DMS53 treated with DMSO at 0.1 percent for 48 hours (cell line): ENCODE results near the gene FAM236D.
"Not testable (repeated sequence)": the region's sequence is repeated elsewhere in the genome, so short reads cannot be mapped to it uniquely, and the experiment has no call there.

Source experiments
- DNase-seq: peaks from one replicate; lab custom pipeline; 2025; ENCODE audit not compliant: unreplicated experiment; lab: John Stamatoyannopoulos, UW

Gene FAM236D

GRCh38 chrX:72808110-72808509 is at the start of gene FAM236D:
FAM236D (minus strand) TSS chrX:72808210; CDS start chrX:72808110, 100 bp downstream.
- not testable (repeated sequence) for DNase-seq

GRCh38 chrX:72837532-72837931 is 29.5 kb upstream of the FAM236D start:
- DNase-seq, result not testable (repeated sequence)

GRCh38 chrX:72830701-72831100 is 22.7 kb upstream of the FAM236D start:
- not testable (repeated sequence) for DNase-seq

- not testable (repeated sequence) for DNase-seq
Measured at GRCh38 chrX:72790390-72790789, 17.6 kb downstream of the FAM236D start.

- not testable (repeated sequence) for DNase-seq
Measured at GRCh38 chrX:72788142-72788541, 19.9 kb downstream of the FAM236D start.

GRCh38 chrX:72783964-72784363 is 24.0 kb downstream of the FAM236D start:
- DNase-seq, result not testable (repeated sequence)

GRCh38 chrX:72783365-72783936 is 24.6 kb downstream of the FAM236D start:
- DNase-seq, result not testable (repeated sequence)

- DNase-seq, result not testable (repeated sequence)
Measured at GRCh38 chrX:72782560-72782959, 25.4 kb downstream of the FAM236D start, which contains the start of gene FAM236B. FAM236B (minus strand) TSS chrX:72782660; CDS start chrX:72782560, 100 bp downstream.

GRCh38 chrX:72778146-72778545 is 29.9 kb downstream of the FAM236D start:
- not testable (repeated sequence) for DNase-seq

- not testable (repeated sequence) for DNase-seq
Measured at GRCh38 chrX:72777467-72777790, 30.6 kb downstream of the FAM236D start.

- not testable (repeated sequence) for DNase-seq
Measured at GRCh38 chrX:72776653-72777466, 31.1 kb downstream of the FAM236D start, which contains the start of gene DMRTC1B. DMRTC1B (plus strand) TSS chrX:72776890; CDS start chrX:72845136, 68,246 bp downstream.

GRCh38 chrX:72760454-72760853 is 47.6 kb downstream of the FAM236D start:
- not testable (repeated sequence) for DNase-seq
